HAP-1 (cell line): ENCODE measurements around the gene MSMP.

Source experiments
- DNase-seq, 2 experiments: peaks; one replicate each; pipeline ENCODE4 v3.0.0-alpha.2; 2016 to 2020; ENCODE audit warnings: low spot score in 2 of 2
- H3K27me3 ChIP-seq: fragments of 250-450 bp; sonication (Bioruptor Pico); 2 replicates; pipeline ENCODE4 v1.5.1; 2020; ENCODE audit warnings: low read depth, mild to moderate bottlenecking, moderate library complexity
- H3K36me3 ChIP-seq: fragments of 250-450 bp; sonication (Bioruptor Pico); replicated peaks from 2 replicates; pipeline ENCODE4 v1.5.1; 2020; ENCODE audit warnings: mild to moderate bottlenecking
- H3K4me1 ChIP-seq: fragments of 250-450 bp; sonication (Bioruptor Pico); 2 replicates; pipeline ENCODE4 v1.5.1; 2020; ENCODE audit warnings: mild to moderate bottlenecking
- H3K4me3 ChIP-seq: fragments of 250-450 bp; sonication (Bioruptor Pico); 2 replicates; pipeline ENCODE4 v1.5.1; 2020; ENCODE audit warnings: mild to moderate bottlenecking, moderate library complexity
- H3K9me3 ChIP-seq: fragments of 250-450 bp; sonication (Bioruptor Pico); 2 replicates; pipeline ENCODE4 v1.5.1; 2020; ENCODE audit warnings: mild to moderate bottlenecking, moderate library complexity
- in situ Hi-C: fragments of 300-500 bp; cut with MboI; formaldehyde crosslinking; loops from 3 replicates; pipeline ENCODE4 v1.14.3; 2020; ENCODE audit warnings: low sequenced_read_pairs, inconsistent platforms, mixed read lengths

Gene MSMP

DNA sequence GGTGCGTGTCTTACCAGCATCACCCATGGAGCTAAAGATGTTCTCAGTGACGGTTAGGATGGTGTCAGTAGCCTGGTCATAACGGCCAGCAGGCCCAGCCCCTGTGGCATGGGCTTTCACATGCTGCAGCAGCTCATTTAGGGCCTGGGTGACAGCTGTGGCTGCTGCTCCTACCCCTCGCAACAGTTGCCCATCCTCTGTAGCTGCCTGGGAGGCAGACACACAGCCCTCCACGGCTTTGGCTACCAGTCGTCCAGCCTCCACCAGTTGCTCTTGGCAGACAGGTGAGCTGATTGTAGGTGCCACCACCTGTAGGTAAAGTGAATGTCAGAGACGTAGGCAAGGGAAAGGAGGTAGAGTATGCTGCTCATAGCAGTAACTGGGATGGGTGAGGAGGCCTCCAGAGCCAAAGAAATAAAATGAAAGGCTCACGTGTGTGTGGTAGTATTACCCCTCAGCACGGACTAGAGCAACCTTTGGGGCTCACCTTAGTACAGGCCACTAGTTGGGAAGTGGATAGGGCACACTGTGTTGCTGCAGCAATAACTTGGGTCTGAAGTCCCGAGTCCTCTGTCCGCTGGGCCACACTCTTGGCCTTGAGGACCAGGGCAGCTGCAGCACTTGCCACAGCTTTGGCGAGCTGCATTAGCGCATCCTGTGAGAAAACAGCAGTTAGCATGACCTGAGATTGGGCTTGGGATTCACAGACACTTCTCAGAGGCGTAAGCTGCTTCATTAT, 36.8 kb downstream of the MSMP start:
- no peak for DNase-seq

DNA sequence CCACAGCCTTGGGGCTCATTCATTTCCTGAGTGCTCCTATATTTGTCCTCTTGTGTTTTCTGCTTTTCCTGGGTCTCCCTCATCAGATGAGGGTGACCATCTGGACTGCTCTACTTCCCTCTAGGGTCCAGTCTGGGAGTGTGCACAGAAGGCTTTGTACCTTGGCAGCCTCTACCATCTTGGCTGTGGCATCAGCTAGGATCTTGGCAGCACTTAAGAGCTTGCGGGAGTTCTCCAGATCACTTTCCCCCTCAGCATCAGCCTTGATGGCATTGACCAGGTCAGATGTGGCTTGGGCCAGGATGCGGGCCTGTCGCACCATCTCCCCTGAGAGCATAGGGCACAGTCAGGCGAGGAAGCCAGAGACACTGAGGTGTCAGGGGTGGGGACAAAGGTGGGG, 37.8 kb downstream of the MSMP start:
- no peaks in the 10 kb centered on the region for H3K9me3 ChIP-seq
- no peak for DNase-seq
- peaks cover 96% of the 10 kb centered on the region for H3K36me3 ChIP-seq
- in situ Hi-C loops = no loop called here
- no peak overlapping the region for H3K4me3 ChIP-seq
- no peaks in the 10 kb centered on the region for H3K27me3 ChIP-seq
- H3K4me1 ChIP-seq = no peaks in the 10 kb centered on the region

More for the DNA sequence above, 36.8 kb downstream of the MSMP start:
- Histone ChIP-seq H3K4me1 (no peaks in the 10 kb centered on the region), H3K27me3 (no peaks in the 10 kb centered on the region), H3K4me3 (no peak overlapping the region), H3K9me3 (no peaks in the 10 kb centered on the region), H3K36me3 (peaks cover 96% of the 10 kb centered on the region)
- in situ Hi-C loops = no loop called here

DNA sequence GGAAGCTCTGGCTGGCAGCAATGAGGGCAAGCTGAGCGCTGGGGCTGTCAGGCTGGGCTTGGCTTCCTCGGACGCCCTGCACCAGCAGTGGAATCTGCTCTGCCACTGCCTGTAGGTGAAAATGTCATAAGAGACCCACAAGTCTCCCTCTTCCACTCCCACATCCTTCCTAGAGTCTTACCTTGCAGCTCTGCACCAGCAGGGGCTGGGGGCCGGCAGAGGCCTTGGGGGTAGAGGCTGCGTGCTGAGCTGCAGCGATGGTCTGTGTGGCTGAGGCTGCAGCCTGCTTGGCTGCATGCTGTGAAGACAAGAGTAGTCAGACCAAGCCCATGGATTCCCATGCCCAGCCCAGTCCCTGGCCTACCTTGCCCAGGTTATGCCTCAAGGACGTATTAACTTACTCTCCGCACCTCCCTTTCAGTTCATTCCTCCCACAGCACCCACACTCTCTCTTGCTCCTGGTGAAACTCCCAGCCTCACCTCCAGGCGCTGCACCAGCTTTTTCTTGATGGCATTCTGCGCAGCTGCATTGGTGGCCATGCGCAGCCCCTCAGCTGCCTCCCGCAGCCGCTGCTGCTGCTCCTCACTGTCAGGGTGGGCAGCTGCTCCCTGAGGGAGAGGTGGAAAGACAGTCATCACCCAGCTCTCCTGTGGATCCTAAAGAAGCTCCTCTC, 39.4 kb downstream of the MSMP start:
- peaks cover 94% of the 10 kb centered on the region for H3K36me3 ChIP-seq
- in situ Hi-C loops = no loop called here
- no peaks in the 10 kb centered on the region for H3K4me1 ChIP-seq
- H3K27me3 ChIP-seq = no peaks in the 10 kb centered on the region
- H3K4me3 ChIP-seq = no peak overlapping the region
- no peaks in the 10 kb centered on the region for H3K9me3 ChIP-seq
- DNase-seq = no peak

DNA sequence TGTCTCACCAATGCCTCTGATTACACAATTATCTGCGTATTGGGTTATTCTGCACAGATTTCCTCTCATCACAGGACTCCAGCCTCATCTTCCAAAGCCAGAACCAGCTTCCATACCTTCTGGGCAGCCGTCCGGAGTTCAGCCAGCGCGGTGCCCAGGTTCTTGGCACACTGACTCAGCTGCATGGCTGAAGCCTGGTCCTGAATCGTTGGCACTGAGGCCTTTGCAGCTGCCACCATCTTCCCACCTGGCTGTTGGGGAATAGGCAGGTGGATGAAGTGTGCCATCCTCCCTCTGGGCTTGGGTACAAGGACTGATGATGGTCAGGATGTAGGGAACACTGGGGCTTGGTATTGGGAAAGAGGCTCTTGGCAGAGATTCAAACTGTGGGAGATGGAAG, 40.0 kb downstream of the MSMP start:
- no peaks in the 10 kb centered on the region for H3K4me1 ChIP-seq
- in situ Hi-C loops = no loop called here
- H3K4me3 ChIP-seq = no peak overlapping the region
- H3K27me3 ChIP-seq = no peaks in the 10 kb centered on the region
- no peak for DNase-seq
- peaks cover 92% of the 10 kb centered on the region for H3K36me3 ChIP-seq
- H3K9me3 ChIP-seq = no peaks in the 10 kb centered on the region

DNA sequence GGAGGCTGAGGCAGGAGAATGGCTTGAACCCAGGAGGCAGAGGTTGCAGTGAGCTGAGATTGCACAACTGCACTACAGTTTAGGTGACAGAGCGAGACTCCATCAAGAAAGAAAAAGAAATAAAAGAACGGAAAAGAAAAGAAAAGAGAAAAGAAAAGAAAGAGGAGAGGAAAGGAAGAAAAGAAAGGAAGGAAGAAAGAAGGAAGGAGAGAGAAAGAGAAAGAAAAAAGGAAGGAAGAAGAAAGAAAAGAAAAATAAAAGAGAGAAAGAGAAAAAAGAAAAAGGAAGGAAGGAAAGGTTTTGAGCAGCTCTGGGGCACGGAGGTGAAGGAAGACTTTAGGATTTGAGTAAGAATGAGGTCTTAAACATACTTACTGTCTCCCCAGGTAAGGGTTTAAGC, 40.5 kb downstream of the MSMP start:
- Histone ChIP-seq H3K9me3 (no peaks in the 10 kb centered on the region), H3K36me3 (peaks cover 91% of the 10 kb centered on the region), H3K4me1 (no peaks in the 10 kb centered on the region), H3K4me3 (no peak overlapping the region), H3K27me3 (no peaks in the 10 kb centered on the region)
- in situ Hi-C loops = no loop called here
- no peak for DNase-seq

DNA sequence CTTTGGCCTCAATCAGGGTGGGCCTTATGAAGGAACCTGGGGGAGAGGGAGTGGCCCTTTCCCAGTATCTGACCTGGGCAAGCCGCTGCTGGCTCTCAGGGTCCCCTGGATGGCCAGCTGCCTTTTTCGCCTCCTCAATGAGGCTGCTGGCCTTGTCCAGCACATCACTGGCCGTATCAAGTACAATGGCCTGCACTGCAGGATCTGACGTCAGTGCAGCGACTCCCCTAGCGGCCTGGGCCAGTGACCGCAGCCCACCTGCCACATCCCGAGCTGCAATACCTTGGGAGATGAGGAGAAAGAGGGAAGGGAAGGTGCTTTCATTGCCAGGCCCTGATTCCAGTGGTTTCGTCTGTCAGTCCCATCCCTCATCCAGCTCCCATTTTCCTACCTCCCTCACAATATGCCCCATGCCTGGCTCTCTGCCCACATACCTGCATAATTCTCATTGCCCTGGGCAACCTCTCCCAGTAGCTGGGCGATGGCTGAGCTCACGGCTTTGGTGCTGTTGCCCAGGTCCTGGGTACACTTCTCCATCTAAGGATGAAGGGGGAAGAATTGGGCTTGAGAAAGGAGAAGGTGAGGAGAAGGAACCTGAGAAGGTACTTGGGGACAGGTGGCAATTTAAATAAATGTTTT, 41.2 kb downstream of the MSMP start:
- H3K4me3 ChIP-seq = no peak overlapping the region
- no peaks in the 10 kb centered on the region for H3K27me3 ChIP-seq
- H3K4me1 ChIP-seq = no peaks in the 10 kb centered on the region
- in situ Hi-C loops = no loop called here
- peaks cover 91% of the 10 kb centered on the region for H3K36me3 ChIP-seq
- H3K9me3 ChIP-seq = no peaks in the 10 kb centered on the region
- DNase-seq = no peak

DNA sequence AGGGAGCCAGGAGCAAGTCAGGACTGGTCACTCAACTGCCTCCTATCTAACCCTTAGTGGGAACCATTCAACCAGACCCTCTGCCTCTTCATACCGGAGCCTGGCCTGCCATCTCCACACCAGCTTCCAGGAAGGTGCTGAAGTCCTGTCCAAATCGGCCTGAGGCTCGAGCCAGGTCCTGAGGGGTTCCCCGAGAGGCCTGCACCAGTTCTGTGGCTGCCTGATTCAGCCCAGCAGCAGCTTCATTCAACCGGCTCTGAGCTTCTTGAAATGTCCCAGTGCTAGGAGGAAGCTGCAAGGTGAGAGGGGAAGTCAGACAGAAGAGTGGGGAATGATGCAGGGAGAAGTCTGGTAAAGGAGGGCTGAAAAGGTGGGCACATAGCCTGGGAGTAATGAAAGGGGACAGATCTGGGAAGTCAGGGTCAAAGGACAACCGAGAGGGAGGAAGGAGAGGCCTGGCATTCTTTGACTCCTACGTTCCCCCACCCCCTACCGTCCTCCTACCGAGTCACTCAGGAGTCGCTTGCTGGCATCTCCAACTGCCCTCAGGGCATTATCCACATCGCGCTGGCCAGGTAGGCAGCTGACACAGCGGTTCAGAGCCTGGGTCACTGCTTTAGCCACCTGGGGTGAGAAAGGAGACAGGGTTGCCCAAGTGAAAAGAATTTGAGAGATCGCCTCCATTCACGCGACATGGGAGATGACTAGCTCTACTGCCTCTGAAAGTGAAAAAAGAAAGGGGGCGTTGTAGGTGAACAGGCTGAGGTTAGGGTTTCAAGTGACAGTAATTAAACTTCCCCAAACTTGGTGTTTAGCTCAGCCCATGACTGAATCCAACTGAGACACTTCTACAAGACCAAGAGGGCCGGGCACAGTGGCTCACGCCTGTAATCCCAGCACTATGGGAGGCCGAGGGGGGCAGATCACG, 42.3 kb downstream of the MSMP start:
- no peak for DNase-seq
- Histone ChIP-seq H3K27me3 (no peaks in the 10 kb centered on the region), H3K36me3 (peaks cover 91% of the 10 kb centered on the region), H3K4me1 (no peaks in the 10 kb centered on the region), H3K4me3 (no peak overlapping the region), H3K9me3 (no peaks in the 10 kb centered on the region)
- in situ Hi-C loops = no loop called here

DNA sequence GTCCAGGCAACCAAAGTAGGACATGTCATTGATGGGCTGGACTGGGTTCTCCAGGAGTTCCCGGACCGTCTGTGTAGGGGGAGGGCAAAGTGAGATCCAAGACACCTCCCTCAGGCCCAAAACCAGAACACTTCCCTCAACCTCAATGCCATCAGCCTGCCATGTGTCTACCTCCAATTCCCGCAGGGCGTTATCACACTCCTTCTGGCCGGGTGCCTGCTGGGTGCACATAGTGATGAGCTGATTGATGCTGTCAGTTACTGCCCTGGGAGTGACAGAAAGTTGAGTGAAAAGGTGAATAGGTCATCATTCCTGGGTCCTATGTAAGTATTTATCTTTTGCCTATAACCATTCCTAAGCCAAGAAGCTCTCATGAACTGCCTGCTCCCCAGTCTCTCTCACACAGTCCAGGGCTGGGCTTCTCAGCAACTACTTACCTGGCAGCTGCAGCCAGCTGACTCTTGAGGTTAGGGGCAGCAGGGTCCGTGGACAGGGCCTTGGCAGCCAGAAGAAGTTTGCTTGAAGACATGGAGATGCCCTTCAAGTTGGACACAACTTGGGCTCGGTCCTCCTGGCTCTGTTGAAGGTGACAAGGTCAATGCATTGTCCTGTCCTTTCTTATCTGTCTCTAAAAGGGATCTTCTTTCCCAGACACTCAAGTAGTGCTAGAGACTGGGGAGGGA, 43.1 kb downstream of the MSMP start:
- H3K4me3 ChIP-seq = no peak overlapping the region
- no peaks in the 10 kb centered on the region for H3K9me3 ChIP-seq
- in situ Hi-C loops = no loop called here
- peaks cover 92% of the 10 kb centered on the region for H3K36me3 ChIP-seq
- no peaks in the 10 kb centered on the region for H3K4me1 ChIP-seq
- no peaks in the 10 kb centered on the region for H3K27me3 ChIP-seq
- no peak for DNase-seq

DNA sequence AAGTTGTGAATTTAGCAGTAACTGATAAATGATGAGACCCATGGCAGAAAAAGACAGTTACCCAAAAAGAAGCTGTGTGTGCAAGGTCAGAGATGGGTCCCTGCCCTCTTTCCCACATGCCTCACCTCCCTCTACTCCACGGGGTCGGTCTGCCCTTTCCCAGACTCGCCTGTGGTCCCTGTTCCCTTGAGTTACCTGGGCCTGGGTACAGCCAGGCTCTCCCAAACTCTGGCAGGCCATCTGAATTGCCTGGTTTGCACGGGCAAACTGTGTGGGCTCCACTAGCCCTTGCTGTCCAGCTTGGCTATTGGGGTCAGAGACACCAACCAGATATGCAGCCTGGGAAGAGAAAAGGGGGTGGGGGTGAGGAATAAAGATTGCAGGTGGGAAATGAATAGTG, 45.9 kb downstream of the MSMP start:
- Histone ChIP-seq H3K36me3 (peaks cover 92% of the 10 kb centered on the region), H3K4me1 (no peaks in the 10 kb centered on the region), H3K9me3 (no peaks in the 10 kb centered on the region), H3K27me3 (no peaks in the 10 kb centered on the region), H3K4me3 (no peak overlapping the region)
- in situ Hi-C loops = no loop called here
- DNase-seq = no peak

DNA sequence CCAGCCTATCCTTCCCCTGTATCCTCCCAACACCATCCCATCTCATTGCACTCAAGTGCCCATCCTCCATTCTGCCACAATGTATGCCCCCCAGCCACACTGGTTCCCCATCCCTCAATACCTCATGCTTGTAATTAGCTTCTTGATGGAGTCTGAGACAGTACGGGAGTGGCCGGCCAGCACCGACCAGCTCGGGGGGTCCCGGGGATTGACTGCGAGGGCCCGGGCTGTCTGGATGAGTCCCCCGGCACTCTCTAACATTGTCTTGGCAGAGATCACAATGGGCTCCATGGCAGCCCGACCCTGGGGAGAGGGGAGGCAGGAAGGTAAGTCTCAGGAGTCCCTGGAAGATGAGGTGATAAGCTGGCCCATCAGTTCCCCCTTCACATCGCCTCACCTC, 47.1 kb downstream of the MSMP start:
- H3K36me3 ChIP-seq = peaks cover 93% of the 10 kb centered on the region
- no peak for DNase-seq
- no peaks in the 10 kb centered on the region for H3K9me3 ChIP-seq
- H3K4me3 ChIP-seq = no peak overlapping the region
- no peaks in the 10 kb centered on the region for H3K4me1 ChIP-seq
- in situ Hi-C loops = no loop called here
- no peaks in the 10 kb centered on the region for H3K27me3 ChIP-seq

DNA sequence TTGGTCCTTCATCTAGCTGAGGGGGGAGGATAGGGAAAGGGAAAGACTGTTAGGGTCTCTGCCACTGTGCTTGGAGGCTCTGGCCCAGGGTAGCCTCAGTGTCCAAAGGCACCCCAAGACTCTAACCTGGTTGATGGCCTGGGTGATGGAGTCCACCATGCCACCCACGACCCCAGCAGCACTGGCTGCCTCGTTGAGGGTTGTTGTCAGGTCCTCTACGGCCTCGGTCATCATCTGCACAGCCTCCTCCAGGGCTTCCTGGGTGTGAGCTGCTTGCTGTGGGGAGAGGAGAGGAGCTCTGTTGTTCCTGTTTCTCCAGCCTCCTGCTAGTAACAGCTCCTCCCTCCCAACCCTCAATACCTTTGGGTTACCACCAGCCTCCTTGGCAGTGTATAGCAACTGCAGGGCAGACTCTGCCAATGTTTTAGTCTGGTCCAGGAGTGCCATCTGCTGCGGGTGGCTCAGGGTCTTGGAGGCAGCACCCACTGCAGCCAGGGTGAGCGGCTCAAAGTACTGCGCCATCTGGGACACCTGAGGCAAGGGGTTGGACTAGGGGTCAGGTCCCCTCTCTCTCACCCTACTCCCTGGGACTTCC, 48.1 kb downstream of the MSMP start:
- H3K9me3 ChIP-seq = no peaks in the 10 kb centered on the region
- H3K4me3 ChIP-seq = no peak overlapping the region
- no peaks in the 10 kb centered on the region for H3K27me3 ChIP-seq
- no peaks in the 10 kb centered on the region for H3K4me1 ChIP-seq
- DNase-seq = no peak
- in situ Hi-C loops = no loop called here
- peaks cover 93% of the 10 kb centered on the region for H3K36me3 ChIP-seq

DNA sequence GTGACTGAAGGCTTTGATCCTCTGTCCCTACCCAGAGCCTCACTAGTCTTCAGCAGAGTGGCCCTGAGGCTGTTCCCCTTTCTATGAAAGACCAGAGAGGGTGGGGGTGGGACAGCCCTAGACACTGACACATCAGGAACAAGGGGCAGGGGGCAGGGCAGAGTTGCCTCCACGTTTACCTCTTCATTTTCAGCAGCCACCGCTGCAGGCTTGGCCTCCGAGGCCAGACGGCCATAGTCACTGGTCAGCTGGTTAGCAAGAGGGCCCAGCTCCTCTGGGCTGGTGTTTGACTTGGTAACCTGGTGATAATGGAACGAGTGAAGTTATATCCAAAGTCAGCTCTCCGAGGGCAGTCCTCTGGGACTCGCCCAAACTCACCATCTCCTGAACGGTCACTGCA, 48.7 kb downstream of the MSMP start:
- H3K27me3 ChIP-seq = no peaks in the 10 kb centered on the region
- H3K36me3 ChIP-seq = peaks cover 93% of the 10 kb centered on the region

More for the DNA sequence above, 48.7 kb downstream of the MSMP start:
- H3K4me1 ChIP-seq = no peaks in the 10 kb centered on the region
- no peaks in the 10 kb centered on the region for H3K9me3 ChIP-seq
- DNase-seq = no peak
- no peak overlapping the region for H3K4me3 ChIP-seq
- in situ Hi-C loops = no loop called here
